ENCODE results near the gene TENM3.

Gene TENM3

GRCh38 chr4:182405087-182405486 lies 161.9 kb downstream of the TENM3 start:
- FAIRE-seq (no peak), DNase-seq (ENCODE audit: insufficient read length, low spot score) (no peak)
- TF ChIP-seq CTCF (IDR thresholded peaks at IDR 0.05; ENCODE audit: insufficient read depth, missing control alignments): no peak

- no peak for FAIRE-seq
- no peak for DNase-seq (ENCODE audit: insufficient read length, low spot score)
- TF ChIP-seq CTCF (IDR thresholded peaks at IDR 0.05; ENCODE audit: insufficient read depth, missing control alignments): no peak
Observed at GRCh38 chr4:182409271-182409670, 166.1 kb downstream of the TENM3 start.

GRCh38 chr4:182411391-182411790 lies 168.2 kb downstream of the TENM3 start:
- FAIRE-seq (no peak), DNase-seq (ENCODE audit: insufficient read length, low spot score) (no peak)
- no peak for TF ChIP-seq CTCF (IDR thresholded peaks at IDR 0.05; ENCODE audit: insufficient read depth, missing control alignments)

GRCh38 chr4:182413550-182413949 lies 170.3 kb downstream of the TENM3 start:
- no peak for TF ChIP-seq CTCF (IDR thresholded peaks at IDR 0.05; ENCODE audit: insufficient read depth, missing control alignments)
- DNase-seq (ENCODE audit: insufficient read length, low spot score) (no peak), FAIRE-seq (no peak)

GRCh38 chr4:182415116-182415515 lies 171.9 kb downstream of the TENM3 start:
- no peak for FAIRE-seq
- TF ChIP-seq CTCF (IDR thresholded peaks at IDR 0.05; ENCODE audit: insufficient read depth, missing control alignments): no peak

GRCh38 chr4:182416067-182416466 lies 172.9 kb downstream of the TENM3 start:
- DNase-seq (ENCODE audit: insufficient read length, low spot score) (no peak), FAIRE-seq (no peak)
- no peak for TF ChIP-seq CTCF (IDR thresholded peaks at IDR 0.05; ENCODE audit: insufficient read depth, missing control alignments)

More at GRCh38 chr4:182415116-182415515, 171.9 kb downstream of the TENM3 start:
- no peak for DNase-seq (ENCODE audit: insufficient read length, low spot score)

- TF ChIP-seq CTCF (IDR thresholded peaks at IDR 0.05; ENCODE audit: insufficient read depth, missing control alignments): no peak
- FAIRE-seq (no peak), DNase-seq (ENCODE audit: insufficient read length, low spot score) (no peak)
Observed at GRCh38 chr4:182418054-182418734, 175.0 kb downstream of the TENM3 start.

Data from D721Med (cell line).